Mesenchymal stem cell (in vitro differentiated cells and primary cell): ENCODE results near the gene MED27.

Experiments used
- DNase-seq: peaks from one replicate; pipeline ENCODE4 v3.0.0-alpha.2; 2013
- H2AFZ ChIP-seq: one replicate; pipeline ENCODE4 v1.6.1; 2013; ENCODE audit warnings: low read depth, mild to moderate bottlenecking, control low read depth, inconsistent platforms, low read length, moderate library complexity
- H2AK5ac ChIP-seq: 2 replicates; pipeline ENCODE4 v1.6.1; 2013; ENCODE audit warnings: low read length, moderate library complexity, mild to moderate bottlenecking, inconsistent platforms; ENCODE audit not compliant: severe bottlenecking
- H2BK120ac ChIP-seq: one replicate; pipeline ENCODE4 v1.6.1; 2013; ENCODE audit warnings: low read depth, mild to moderate bottlenecking, inconsistent platforms, low read length, moderate library complexity
- H2BK12ac ChIP-seq, 2 experiments: one replicate each; pipeline ENCODE4 v1.6.1; 2013; ENCODE audit warnings: inconsistent platforms in 2 of 2, low read length in 2 of 2, mild to moderate bottlenecking in 2 of 2, moderate library complexity in 2 of 2, control low read depth in 1 of 2
- H2BK15ac ChIP-seq: one replicate; pipeline ENCODE4 v1.6.1; 2013; ENCODE audit warnings: mild to moderate bottlenecking, low read depth, inconsistent platforms; ENCODE audit not compliant: poor library complexity, severe bottlenecking
- H2BK5ac ChIP-seq: 2 replicates; pipeline ENCODE4 v1.6.1; 2013; ENCODE audit warnings: low read depth, mild to moderate bottlenecking, low read length, control low read depth, inconsistent platforms; ENCODE audit not compliant: poor library complexity, severe bottlenecking
- H3K14ac ChIP-seq, 2 experiments: one replicate each; pipeline ENCODE4 v1.6.1; 2013; ENCODE audit warnings: inconsistent platforms in 2 of 2, low read length in 2 of 2, control low read depth in 1 of 2, mild to moderate bottlenecking in 1 of 2, moderate library complexity in 1 of 2
- H3K18ac ChIP-seq, 2 experiments: one replicate each; pipeline ENCODE4 v1.6.1; 2013; ENCODE audit warnings: inconsistent platforms in 2 of 2, low read length in 2 of 2, control low read depth in 1 of 2, low read depth in 1 of 2, mild to moderate bottlenecking in 1 of 2
- H3K23ac ChIP-seq, 2 experiments: one replicate each; pipeline ENCODE4 v1.6.1; 2013; ENCODE audit warnings: inconsistent platforms in 2 of 2, low read length in 2 of 2, mild to moderate bottlenecking in 2 of 2, moderate library complexity in 2 of 2, control low read depth in 1 of 2
- H3K27ac ChIP-seq: 2 replicates; pipeline ENCODE4 v1.5.1; 2013; ENCODE audit warnings: mild to moderate bottlenecking, moderate library complexity, low read length, control low read depth, inconsistent platforms; ENCODE audit not compliant: poor library complexity, severe bottlenecking
- H3K27me3 ChIP-seq, 2 experiments: 2 replicates each; pipeline versions ENCODE4 v1.6.1 to v1.7.0; 2013; ENCODE audit warnings: low read length in 2 of 2, mild to moderate bottlenecking in 2 of 2, moderate library complexity in 2 of 2, control low read depth in 1 of 2, inconsistent platforms in 1 of 2; ENCODE audit not compliant: control insufficient read depth in 1 of 2, insufficient read depth in 1 of 2
- H3K36me3 ChIP-seq, 2 experiments: 2 replicates each; pipeline versions ENCODE4 v1.6.1 to v1.7.0; 2013; ENCODE audit warnings: low read length in 2 of 2, control low read depth in 1 of 2, inconsistent platforms in 1 of 2, low read depth in 1 of 2, mild to moderate bottlenecking in 1 of 2; ENCODE audit not compliant: insufficient read depth in 2 of 2, control insufficient read depth in 1 of 2
- H3K4ac ChIP-seq, 2 experiments: one replicate each; pipeline ENCODE4 v1.6.1; 2013; ENCODE audit warnings: inconsistent platforms in 2 of 2, low read length in 2 of 2, mild to moderate bottlenecking in 2 of 2, moderate library complexity in 2 of 2, control low read depth in 1 of 2, low read depth in 1 of 2
- H3K4me1 ChIP-seq: 2 replicates; pipeline ENCODE4 v1.6.1; 2013; ENCODE audit warnings: low read depth, low read length, control low read depth; ENCODE audit not compliant: control insufficient read depth, insufficient read depth
- H3K4me2 ChIP-seq: 2 replicates; pipeline ENCODE4 v1.6.1; 2013; ENCODE audit warnings: low read length, mild to moderate bottlenecking, inconsistent platforms; ENCODE audit not compliant: poor library complexity, severe bottlenecking
- H3K4me3 ChIP-seq, 2 experiments: 2 replicates each; pipeline versions ENCODE4 v1.5.1 to v1.7.0; 2013; ENCODE audit warnings: low read length in 2 of 2, mild to moderate bottlenecking in 2 of 2, control low read depth in 1 of 2, low read depth in 1 of 2; ENCODE audit not compliant: insufficient read depth in 1 of 2
- H3K79me1 ChIP-seq: replicated peaks from 2 replicates; pipeline ENCODE4 v1.6.1; 2013; ENCODE audit warnings: mild to moderate bottlenecking, control low read depth, low read length, inconsistent platforms; ENCODE audit not compliant: poor library complexity, severe bottlenecking
- H3K9ac ChIP-seq: 2 replicates; pipeline ENCODE4 v1.7.0; 2013; ENCODE audit warnings: mild to moderate bottlenecking, low read length, moderate library complexity
- H3K9me3 ChIP-seq: 2 replicates; pipeline ENCODE4 v1.7.0; 2013; ENCODE audit warnings: mild to moderate bottlenecking, low read length; ENCODE audit not compliant: control insufficient read depth
- H4K8ac ChIP-seq: one replicate; pipeline ENCODE4 v1.6.1; 2013; ENCODE audit warnings: inconsistent platforms, mild to moderate bottlenecking, low read length, moderate library complexity
- H4K91ac ChIP-seq: one replicate; pipeline ENCODE4 v1.6.1; 2013; ENCODE audit warnings: mild to moderate bottlenecking, low read length, inconsistent platforms
- WGBS: methylation state at CpG from one replicate; pipeline ENCODE4 v1.1.7; 2013; ENCODE audit warnings: mixed read lengths; 5-methylcytosine and 5-hydroxymethylcytosine counted together

The MED27 gene

GRCh38 chr9:132003896-132004295 is 75.8 kb downstream of the MED27 start:
- Histone ChIP-seq H3K36me3 (peaks cover 0 to 9% of the 10 kb centered on the region in 2 experiments), H3K14ac (no peak overlapping the region), H3K4ac (peak overlapping the region in 1 of 2 experiments; percentile 13), H3K9me3 (peaks cover 8% of the 10 kb centered on the region), H3K4me2 (no peak overlapping the region), H3K18ac (no peak overlapping the region), H3K4me3 (no peak overlapping the region), H3K4me1 (peaks cover 18% of the 10 kb centered on the region), H3K27ac (no peak overlapping the region), H2BK120ac (no peak overlapping the region), H4K8ac (no peak overlapping the region), H2BK15ac (no peak overlapping the region), H3K23ac (no peak overlapping the region), H4K91ac (no peak overlapping the region), H3K9ac (no peak overlapping the region), H2BK5ac (no peak overlapping the region), H2AK5ac (no peak overlapping the region), H3K79me1 (peaks cover 28% of the 10 kb centered on the region), H2AFZ (no peak overlapping the region), H3K27me3 (no peaks in the 10 kb centered on the region), H2BK12ac (peak overlapping the region in 1 of 2 experiments; percentile 56)
- 90% methylated on average over 7 of the region's 9 CpGs for WGBS
- DNase-seq, result no peak

- Histone ChIP-seq H3K4me2 (no peak overlapping the region), H4K8ac (no peak overlapping the region), H2BK15ac (no peak overlapping the region), H3K9ac (no peak overlapping the region), H3K4me1 (peaks cover 14% of the 10 kb centered on the region), H2BK12ac (no peak overlapping the region), H3K14ac (no peak overlapping the region), H2BK120ac (no peak overlapping the region), H2BK5ac (no peak overlapping the region), H3K4ac (no peak overlapping the region), H3K23ac (no peak overlapping the region), H2AK5ac (no peak overlapping the region), H3K36me3 (peaks cover 0 to 9% of the 10 kb centered on the region in 2 experiments), H3K27ac (no peak overlapping the region), H3K18ac (peak overlapping the region in 1 of 2 experiments; percentile 5), H3K9me3 (peaks cover 8% of the 10 kb centered on the region), H4K91ac (no peak overlapping the region), H3K27me3 (no peaks in the 10 kb centered on the region), H3K79me1 (peaks cover 30% of the 10 kb centered on the region), H2AFZ (no peak overlapping the region), H3K4me3 (no peak overlapping the region)
- 97% methylated on average over 4 of the region's 5 CpGs for WGBS
- no peak for DNase-seq
Observed at GRCh38 chr9:132003319-132003704, 76.4 kb downstream of the MED27 start.

GRCh38 chr9:132002643-132003318 is 76.9 kb downstream of the MED27 start:
- WGBS, result 91% methylated on average over 6 of the region's 7 CpGs
- H2BK12ac ChIP-seq, result no peak overlapping the region
- H3K79me1 ChIP-seq, result peaks cover 32% of the 10 kb centered on the region
- peaks cover 8% of the 10 kb centered on the region for H3K9me3 ChIP-seq
- H3K27ac ChIP-seq, result no peak overlapping the region
- H2BK15ac ChIP-seq, result no peak overlapping the region
- H2AFZ ChIP-seq, result no peak overlapping the region
- H3K14ac ChIP-seq, result no peak overlapping the region
- H2BK5ac ChIP-seq, result no peak overlapping the region
- H3K9ac ChIP-seq, result no peak overlapping the region
- H3K4ac ChIP-seq, result no peak overlapping the region
- H3K36me3 ChIP-seq, result peaks cover 0 to 9% of the 10 kb centered on the region in 2 experiments
- no peak overlapping the region for H2BK120ac ChIP-seq
- H3K4me2 ChIP-seq, result no peak overlapping the region
- no peak overlapping the region for H3K23ac ChIP-seq
- no peak overlapping the region for H4K8ac ChIP-seq
- no peak overlapping the region for H3K18ac ChIP-seq
- no peak overlapping the region for H4K91ac ChIP-seq
- no peaks in the 10 kb centered on the region for H3K27me3 ChIP-seq
- H2AK5ac ChIP-seq, result no peak overlapping the region
- DNase-seq, result no peak
- peaks cover 14% of the 10 kb centered on the region for H3K4me1 ChIP-seq
- H3K4me3 ChIP-seq, result no peak overlapping the region

- H3K9me3 ChIP-seq, result peaks cover 8% of the 10 kb centered on the region
- no peak overlapping the region for H3K4me3 ChIP-seq
- no peak overlapping the region for H3K23ac ChIP-seq
- H2BK120ac ChIP-seq, result no peak overlapping the region
- H2BK15ac ChIP-seq, result no peak overlapping the region
- H3K14ac ChIP-seq, result no peak overlapping the region
- H2BK5ac ChIP-seq, result no peak overlapping the region
- no peaks in the 10 kb centered on the region for H3K27me3 ChIP-seq
- WGBS, result 94% methylated on average over 4 of the region's 4 CpGs
- no peak overlapping the region for H3K27ac ChIP-seq
- H3K18ac ChIP-seq, result no peak overlapping the region
- peaks cover 12% of the 10 kb centered on the region for H3K4me1 ChIP-seq
- peaks cover 37% of the 10 kb centered on the region for H3K79me1 ChIP-seq
- H2AK5ac ChIP-seq, result peak overlapping the region; percentile 6
- H3K4me2 ChIP-seq, result no peak overlapping the region
- no peak overlapping the region for H4K8ac ChIP-seq
- no peak overlapping the region for H4K91ac ChIP-seq
- no peak overlapping the region for H3K4ac ChIP-seq
- H2BK12ac ChIP-seq, result peak overlapping the region in 1 of 2 experiments; percentile 10
- DNase-seq, result no peak
- no peak overlapping the region for H3K9ac ChIP-seq
- H2AFZ ChIP-seq, result no peak overlapping the region
- H3K36me3 ChIP-seq, result peaks cover 0 to 9% of the 10 kb centered on the region in 2 experiments
Observed at GRCh38 chr9:132001567-132001966, 78.1 kb downstream of the MED27 start.
